PFSK-1 (cell line): ENCODE results near the gene PELI2. TPM values are rescaled to one million over a fixed set of nuclear protein-coding genes. Genes with fewer than 3 reads are reported as not detected.
A peak's percentile ranks its signal among the peaks of the same experiment; 100 is the strongest.

Experiments
- FOXP2 ChIP-seq: optimal IDR thresholded peaks from 2 replicates; pipeline ENCODE3; 2011; ENCODE audit warnings: borderline replicate concordance, control low read depth, inconsistent platforms; ENCODE audit not compliant: insufficient read depth; ENCODE audit errors: extremely low read length, extremely low read depth
- POLR2AphosphoS5 ChIP-seq: IDR thresholded peaks from 2 replicates; pipeline ENCODE4 v1.6.1; 2012; ENCODE audit warnings: low read depth, mild to moderate bottlenecking, control low read depth, low read length, moderate library complexity
- SIN3A ChIP-seq: IDR thresholded peaks from 2 replicates; pipeline ENCODE4 v1.6.1; 2012; ENCODE audit warnings: mild to moderate bottlenecking, low read length, moderate library complexity, borderline replicate concordance; ENCODE audit not compliant: insufficient read depth
- TAF1 ChIP-seq: IDR thresholded peaks from 2 replicates; pipeline ENCODE4 v1.6.1; 2012; ENCODE audit warnings: low read length, control low read depth, borderline replicate concordance; ENCODE audit not compliant: insufficient read depth
- polyA plus RNA-seq: library from polyadenylated mRNA; unstranded; fragments of >200 nt; gene quantifications from one replicate; pipeline ENCODE4 v1.2.1, GENCODE V29; 2012; ENCODE audit warnings: low read depth, missing spikeins; ENCODE audit not compliant: insufficient read length
- TF ChIP-seq, protein P1 (sequence below), 2 experiments: IDR thresholded peaks; 2 replicates each; pipeline versions ENCODE4 v1.6.1 to v1.8.0; 2011 to 2012; ENCODE audit warnings: low read depth in 2 of 2, low read length in 2 of 2, control low read depth in 1 of 2, inconsistent platforms in 1 of 2, mild to moderate bottlenecking in 1 of 2, moderate library complexity in 1 of 2; ENCODE audit not compliant: insufficient read depth in 1 of 2

The PELI2 gene, protein sequence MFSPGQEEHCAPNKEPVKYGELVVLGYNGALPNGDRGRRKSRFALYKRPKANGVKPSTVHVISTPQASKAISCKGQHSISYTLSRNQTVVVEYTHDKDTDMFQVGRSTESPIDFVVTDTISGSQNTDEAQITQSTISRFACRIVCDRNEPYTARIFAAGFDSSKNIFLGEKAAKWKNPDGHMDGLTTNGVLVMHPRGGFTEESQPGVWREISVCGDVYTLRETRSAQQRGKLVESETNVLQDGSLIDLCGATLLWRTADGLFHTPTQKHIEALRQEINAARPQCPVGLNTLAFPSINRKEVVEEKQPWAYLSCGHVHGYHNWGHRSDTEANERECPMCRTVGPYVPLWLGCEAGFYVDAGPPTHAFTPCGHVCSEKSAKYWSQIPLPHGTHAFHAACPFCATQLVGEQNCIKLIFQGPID
- polyA plus RNA-seq: 14.1 TPM

DNA sequence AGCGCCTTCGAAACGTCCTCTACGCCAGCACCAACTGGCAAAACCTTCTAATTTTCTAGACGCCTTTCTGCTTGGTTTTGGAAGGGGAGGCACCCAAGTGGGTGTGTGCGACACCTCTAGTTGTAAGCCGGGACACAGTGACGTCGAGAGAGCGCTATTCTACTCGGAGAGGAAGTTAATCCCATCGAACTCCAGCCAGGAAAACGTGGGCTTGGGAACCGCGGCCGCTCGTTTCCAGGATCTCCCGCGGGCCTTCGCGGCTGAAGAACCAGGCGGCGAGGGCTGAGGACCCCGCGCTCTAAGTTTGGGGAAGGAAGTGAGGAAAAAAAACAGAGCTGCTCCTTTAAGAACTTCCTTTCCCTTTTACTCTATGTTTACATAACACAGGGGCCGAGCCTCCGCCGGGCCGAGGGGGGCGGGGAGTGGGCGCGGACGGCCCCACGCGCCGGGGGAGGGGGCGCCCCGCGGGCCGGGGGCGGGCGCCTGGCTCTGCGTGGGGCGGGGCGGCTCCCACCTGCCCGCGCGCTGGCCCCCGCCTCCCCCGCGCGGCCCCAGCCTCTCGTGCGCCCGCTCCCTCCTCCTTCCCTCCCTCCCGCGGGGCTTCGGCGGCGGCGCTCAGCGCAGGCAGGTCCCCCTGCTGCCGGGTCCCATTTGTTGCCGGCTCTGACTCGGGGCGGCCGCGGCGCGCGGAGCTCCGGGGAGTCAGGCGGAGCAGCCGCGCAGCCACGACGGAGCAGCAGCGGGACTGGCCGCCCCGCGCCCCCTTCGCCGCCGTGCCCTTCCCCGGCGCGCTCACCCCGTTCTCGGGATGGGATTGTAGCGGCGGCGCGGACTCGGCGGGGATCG is at the start of gene PELI2:
PELI2 (plus strand) TSS at position 647 of the 846 bp plus-strand sequence. CDS start 250 bp downstream, outside the sequence.
- TF ChIP-seq POLR2AphosphoS5: peak; percentile 41; the same call in 1 of the 2 replicates
- TF ChIP-seq, protein P1, sequence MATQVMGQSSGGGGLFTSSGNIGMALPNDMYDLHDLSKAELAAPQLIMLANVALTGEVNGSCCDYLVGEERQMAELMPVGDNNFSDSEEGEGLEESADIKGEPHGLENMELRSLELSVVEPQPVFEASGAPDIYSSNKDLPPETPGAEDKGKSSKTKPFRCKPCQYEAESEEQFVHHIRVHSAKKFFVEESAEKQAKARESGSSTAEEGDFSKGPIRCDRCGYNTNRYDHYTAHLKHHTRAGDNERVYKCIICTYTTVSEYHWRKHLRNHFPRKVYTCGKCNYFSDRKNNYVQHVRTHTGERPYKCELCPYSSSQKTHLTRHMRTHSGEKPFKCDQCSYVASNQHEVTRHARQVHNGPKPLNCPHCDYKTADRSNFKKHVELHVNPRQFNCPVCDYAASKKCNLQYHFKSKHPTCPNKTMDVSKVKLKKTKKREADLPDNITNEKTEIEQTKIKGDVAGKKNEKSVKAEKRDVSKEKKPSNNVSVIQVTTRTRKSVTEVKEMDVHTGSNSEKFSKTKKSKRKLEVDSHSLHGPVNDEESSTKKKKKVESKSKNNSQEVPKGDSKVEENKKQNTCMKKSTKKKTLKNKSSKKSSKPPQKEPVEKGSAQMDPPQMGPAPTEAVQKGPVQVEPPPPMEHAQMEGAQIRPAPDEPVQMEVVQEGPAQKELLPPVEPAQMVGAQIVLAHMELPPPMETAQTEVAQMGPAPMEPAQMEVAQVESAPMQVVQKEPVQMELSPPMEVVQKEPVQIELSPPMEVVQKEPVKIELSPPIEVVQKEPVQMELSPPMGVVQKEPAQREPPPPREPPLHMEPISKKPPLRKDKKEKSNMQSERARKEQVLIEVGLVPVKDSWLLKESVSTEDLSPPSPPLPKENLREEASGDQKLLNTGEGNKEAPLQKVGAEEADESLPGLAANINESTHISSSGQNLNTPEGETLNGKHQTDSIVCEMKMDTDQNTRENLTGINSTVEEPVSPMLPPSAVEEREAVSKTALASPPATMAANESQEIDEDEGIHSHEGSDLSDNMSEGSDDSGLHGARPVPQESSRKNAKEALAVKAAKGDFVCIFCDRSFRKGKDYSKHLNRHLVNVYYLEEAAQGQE (IDR thresholded peaks at IDR 0.05; ENCODE audit: insufficient read depth in 1 of 2, low read depth in 2 of 2, low read length in 2 of 2): no peak
- TF ChIP-seq FOXP2: peak; percentile 86
- TF ChIP-seq TAF1: 0 out of 2 replicates have a peak, but pooled peaks have one; percentile 31
- peak; percentile 19; the same call in 1 of the 2 replicates for TF ChIP-seq SIN3A

- TF ChIP-seq SIN3A (no peak), POLR2AphosphoS5 (no peak), TAF1 (no peak), FOXP2 (no peak)
- TF ChIP-seq, protein P1 (IDR thresholded peaks at IDR 0.05; ENCODE audit: insufficient read depth in 1 of 2, low read depth in 2 of 2, low read length in 2 of 2): no peak
Measured at GRCh38 chr14:56073799-56074198, 44.4 kb upstream of the PELI2 start.

GRCh38 chr14:56075301-56075700 is 42.9 kb upstream of the PELI2 start:
- TF ChIP-seq TAF1 (no peak), FOXP2 (no peak), POLR2AphosphoS5 (no peak), SIN3A (no peak)
- TF ChIP-seq, protein P1 (IDR thresholded peaks at IDR 0.05; ENCODE audit: insufficient read depth in 1 of 2, low read depth in 2 of 2, low read length in 2 of 2): no peak

GRCh38 chr14:56081139-56081538 is 37.1 kb upstream of the PELI2 start:
- TF ChIP-seq SIN3A: no peak
- TF ChIP-seq FOXP2: no peak
- no peak for TF ChIP-seq TAF1
- no peak for TF ChIP-seq POLR2AphosphoS5

- TF ChIP-seq POLR2AphosphoS5 (no peak), FOXP2 (no peak), TAF1 (no peak), SIN3A (no peak)
- TF ChIP-seq, protein P1 (IDR thresholded peaks at IDR 0.05; ENCODE audit: insufficient read depth in 1 of 2, low read depth in 2 of 2, low read length in 2 of 2): no peak
Measured at GRCh38 chr14:56082880-56083279, 35.3 kb upstream of the PELI2 start.
